SK-N-DZ (cell line): ENCODE results near the gene HHIPL1.
A peak's percentile ranks its signal among the peaks of the same experiment; 100 is the strongest.

Experiments
- DNase-seq: peaks from one replicate; pipeline ENCODE4 v3.0.0-alpha.2; 2015; ENCODE audit warnings: low spot score

The HHIPL1 gene

DNA sequence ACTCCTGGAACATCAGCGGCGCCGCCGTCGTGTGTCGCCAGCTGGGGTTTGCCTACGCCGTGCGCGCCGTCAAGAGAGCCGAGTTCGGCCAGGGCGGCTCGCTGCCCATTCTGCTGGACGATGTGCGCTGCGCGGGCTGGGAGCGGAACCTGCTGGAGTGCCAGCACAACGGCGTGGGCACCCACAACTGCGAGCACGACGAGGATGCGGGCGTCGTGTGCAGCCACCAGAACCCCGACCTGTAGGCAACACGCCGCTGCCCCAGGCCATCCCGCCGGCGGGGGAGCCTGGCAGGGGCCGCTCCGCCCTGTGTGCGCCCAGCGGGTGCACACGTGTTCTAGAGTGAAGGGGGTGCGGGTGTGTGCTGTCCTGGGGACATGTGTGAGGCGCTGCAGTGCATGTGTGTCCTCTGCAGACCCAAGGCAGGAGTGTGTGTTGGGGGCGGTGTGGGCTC lies 30.5 kb downstream of the HHIPL1 start:
- DNase-seq: no peak

DNA sequence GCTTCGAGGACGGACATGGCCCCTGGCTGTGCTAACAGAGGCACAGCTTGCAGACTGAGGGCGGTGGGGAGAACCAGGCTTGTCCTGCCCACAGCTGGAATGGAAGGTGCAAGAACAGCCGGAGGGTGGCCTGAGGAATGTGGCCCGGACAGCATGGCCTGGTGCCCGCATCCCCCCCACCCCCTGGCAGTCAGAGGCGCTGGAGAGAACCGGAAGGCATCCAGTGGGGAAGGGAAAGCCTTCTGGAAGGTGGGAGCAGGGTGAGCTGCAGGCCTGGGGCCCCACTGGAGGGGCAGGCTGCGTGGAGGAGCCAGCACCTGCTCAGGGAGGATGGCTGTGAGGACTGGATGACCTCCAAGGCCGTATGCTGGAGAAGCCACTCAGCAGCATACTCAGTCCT lies 31.0 kb downstream of the HHIPL1 start:
- DNase-seq: no peak

DNA sequence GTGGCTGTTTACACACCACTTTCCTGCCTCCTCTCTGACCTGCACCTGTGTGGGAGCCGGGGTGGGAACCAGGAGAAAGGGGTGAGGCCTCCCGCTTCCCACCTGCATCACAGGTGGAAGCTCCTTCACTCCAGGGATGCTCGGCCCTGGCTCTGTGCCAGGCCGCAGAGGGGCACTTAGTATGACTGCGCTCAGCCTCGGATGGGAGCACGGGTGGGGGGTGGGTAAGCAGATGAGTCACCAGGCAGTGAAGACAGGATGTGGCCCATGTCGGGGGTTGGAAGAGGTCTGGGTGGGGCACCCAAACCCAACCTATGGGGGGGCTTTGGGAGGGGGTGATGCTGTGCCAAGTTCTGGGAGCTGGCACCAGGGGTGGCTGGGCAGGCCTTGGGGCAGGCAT lies 31.7 kb downstream of the HHIPL1 start:
- DNase-seq: no peak

DNA sequence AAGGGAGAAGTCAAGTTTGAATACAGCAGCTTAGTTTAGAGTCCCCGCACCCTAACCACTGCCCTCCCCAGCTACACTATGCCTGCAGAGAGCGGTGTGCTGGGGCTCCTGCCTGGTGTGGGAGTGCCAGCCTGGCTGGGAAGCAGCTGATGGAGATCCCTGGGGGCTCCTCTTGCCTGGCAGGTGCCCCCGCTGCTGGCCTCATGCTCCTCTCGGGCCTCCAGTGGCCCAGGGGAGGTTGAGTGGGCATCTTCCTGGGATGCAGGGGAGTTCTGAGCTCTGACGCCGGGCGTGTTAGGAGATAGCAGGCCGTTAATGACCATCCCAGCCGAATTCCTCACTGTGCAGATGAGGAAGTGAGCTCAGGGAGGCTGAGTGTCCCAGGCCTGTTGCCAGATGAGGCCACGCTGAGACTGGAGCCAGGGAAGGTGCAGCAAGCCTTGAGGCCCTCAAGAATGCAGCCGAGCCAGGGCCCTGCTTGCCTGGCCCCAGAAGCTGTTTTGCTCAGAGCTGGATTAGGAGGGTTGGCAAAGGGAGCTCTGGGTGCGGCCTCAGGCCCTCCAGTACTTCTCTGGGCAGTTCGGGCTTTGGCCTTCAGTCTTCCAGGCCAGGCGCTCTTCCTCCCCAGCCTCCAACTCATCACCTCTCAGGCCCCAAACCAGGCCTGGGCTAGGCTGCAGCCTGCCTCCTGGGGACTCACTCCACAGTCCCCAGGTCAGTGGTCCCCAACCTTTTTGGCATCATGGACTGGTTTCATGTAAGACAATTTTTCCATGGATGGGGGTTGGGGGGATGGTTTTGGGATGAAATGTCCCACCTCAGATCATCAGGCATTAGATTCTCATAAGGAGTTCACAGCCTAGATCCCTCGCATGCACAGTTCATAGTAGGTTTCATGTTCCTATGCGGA lies 32.6 kb downstream of the HHIPL1 start:
- DNase-seq: no peak

DNA sequence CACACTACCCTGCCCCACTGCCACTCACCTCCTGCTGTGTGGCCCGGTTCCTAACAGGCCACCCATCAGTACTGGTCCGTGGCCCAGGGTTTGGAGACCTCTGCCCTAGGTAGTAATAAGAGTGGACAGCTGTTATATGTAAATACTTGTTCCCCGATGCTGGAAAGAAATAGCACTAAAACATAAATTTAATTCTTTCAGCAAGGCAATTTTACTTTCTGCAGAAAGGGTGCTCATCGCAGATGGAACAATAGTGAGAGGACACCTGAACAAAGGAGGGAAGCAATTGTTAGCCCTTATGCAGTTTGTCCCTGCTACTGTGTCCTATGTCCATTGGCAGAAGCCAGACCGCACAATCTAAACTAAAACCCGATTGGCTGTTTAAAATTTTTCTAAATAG lies 33.3 kb downstream of the HHIPL1 start:
- no peak for DNase-seq

DNA sequence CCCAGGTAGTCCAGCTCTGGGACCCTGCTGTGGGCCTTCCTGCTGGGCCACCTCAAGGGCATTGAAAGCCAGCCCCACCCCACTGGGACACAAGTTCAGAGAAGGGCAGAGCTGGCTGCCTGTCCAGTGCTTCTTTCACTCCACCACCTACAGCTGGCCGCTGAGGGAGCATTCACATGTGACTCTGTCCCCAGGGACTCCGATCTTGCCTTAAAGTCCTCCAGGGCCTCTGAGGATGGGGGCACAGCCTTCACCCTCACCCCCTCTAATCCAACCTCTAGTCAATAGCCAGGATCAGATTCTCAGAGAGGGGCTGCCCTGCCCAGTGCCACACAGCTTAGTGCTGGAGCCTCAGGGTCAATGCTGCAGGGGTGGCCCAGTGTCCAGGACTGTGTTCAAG lies 34.2 kb downstream of the HHIPL1 start:
- DNase-seq: no peak

DNA sequence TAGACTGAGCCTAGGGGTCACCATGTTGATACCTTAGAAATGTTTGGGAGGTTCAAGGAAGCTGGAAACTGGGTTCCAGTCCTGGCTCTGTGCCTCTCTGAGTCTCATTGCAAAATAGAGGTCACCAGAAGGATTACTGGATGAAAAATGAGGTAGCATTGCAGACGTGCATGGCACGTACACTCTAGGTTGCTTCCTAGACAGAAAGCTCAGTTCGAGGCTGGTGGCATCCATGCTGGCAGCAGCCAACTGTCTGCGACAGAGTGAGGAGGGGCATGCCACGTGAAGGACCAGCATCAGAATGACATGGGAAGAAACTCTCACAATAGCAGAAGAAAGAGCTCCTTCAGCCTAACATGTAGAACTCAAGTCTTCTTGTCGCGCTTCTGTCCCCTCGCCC lies 34.6 kb downstream of the HHIPL1 start:
- no peak for DNase-seq

DNA sequence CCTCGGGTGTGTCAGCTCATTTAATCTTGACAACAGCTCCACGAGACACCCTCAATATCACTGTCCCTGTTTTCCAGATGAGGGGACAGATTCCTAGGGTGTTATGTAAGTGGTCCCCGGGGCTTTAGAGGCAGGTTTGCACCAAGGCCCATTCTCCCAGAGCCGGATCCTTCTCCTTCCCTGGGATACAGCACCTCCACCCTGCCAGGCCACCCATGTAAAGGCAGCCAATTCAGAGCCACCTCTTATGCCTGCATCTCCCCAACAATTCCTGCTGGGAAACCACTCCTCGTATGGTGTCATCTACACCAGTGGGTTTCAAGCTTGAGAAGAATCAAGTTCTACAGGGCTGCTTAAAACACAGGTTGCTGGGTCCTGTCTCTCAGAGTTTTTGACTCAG lies 35.1 kb downstream of the HHIPL1 start:
- DNase-seq: no peak

DNA sequence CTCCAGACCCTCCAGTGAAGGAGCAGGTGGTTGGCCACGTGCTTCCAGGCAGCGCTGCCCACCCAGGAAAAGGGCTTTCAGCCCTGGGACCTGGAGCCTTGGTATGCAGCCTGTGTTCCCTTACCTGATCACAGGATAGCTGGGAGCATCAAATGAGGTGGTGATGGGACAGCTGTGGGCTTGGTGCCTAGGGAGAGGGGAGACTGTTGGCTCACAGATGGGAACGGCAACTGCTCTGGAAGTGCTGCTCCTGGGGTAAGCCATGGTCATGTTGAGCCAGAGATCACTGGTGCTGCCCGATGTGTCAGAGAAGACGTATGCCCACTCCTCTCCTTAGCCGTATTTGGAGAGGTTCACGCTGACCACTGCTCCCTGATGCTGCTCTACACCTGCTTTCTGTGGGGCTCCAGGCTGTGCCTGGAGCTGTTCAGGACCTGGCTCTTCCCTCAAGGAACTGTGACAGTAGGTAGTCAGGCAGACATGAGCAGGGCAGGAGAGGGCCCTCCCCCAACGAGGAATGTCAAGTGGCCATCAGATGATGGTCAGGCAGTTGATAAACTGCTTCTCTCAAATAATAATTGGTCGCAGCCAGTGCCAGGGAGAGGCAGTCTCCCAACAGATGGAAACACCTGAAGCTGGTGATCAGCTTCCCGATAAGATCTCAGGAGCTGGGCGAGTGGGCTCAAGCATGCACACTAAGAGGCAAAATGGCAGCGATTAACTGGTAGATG lies 36.3 kb downstream of the HHIPL1 start:
- DNase-seq: no peak

DNA sequence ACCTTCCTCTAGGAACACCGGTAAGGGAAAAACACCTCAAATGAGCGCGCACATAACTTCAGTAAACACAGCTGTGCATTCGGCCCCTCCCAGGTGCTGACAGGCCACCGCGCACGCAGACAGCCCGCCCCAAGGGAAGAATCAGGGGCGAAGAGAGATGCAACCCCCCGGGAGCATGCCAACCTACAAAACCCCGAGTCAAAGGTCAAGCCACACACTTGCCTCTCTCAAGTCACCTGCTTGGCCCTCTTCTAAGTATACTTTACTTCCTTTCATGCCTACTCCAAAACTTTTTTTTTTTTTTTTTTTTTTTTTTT lies 36.9 kb downstream of the HHIPL1 start:
- DNase-seq: no peak

DNA sequence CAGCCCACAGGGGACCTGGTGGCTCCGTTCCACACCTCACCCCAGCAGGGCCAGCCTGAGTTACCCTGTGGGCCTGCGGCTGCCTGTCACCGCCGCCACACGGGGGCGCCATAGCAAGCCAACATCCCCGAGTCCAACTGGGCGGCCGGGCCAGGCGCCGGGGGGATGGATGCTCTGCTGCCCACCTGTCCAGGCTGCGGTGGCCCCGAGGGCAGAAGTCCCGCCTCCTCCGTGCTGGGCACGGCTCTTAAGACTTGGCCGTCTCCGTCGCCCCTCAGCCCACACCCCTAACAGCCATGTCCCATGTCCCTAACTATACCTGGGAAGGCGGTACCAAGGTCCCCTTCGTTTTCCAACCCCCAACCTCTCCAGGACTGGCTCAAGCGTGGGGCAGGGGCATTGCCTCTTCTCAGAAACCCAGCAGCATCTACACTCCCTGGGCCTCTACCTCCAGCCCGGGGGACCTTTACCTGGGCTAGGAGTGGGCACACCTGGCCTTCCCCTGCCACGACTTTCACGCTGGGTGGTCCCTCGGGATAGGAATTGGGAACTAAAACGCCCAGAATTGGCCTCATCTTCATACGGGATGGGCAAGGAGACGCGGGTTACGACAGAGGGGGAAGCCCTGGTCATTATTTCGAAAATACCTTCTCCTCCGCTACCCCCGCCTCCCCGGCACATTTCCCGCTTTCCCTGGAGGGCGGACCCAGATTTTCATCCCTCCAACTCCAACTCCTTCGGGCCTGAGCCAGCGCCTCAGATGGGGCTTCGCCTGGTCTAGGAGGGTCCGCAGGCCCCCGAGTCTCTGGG lies 38.1 kb downstream of the HHIPL1 start:
- DNase-seq: peak; percentile 53

DNA sequence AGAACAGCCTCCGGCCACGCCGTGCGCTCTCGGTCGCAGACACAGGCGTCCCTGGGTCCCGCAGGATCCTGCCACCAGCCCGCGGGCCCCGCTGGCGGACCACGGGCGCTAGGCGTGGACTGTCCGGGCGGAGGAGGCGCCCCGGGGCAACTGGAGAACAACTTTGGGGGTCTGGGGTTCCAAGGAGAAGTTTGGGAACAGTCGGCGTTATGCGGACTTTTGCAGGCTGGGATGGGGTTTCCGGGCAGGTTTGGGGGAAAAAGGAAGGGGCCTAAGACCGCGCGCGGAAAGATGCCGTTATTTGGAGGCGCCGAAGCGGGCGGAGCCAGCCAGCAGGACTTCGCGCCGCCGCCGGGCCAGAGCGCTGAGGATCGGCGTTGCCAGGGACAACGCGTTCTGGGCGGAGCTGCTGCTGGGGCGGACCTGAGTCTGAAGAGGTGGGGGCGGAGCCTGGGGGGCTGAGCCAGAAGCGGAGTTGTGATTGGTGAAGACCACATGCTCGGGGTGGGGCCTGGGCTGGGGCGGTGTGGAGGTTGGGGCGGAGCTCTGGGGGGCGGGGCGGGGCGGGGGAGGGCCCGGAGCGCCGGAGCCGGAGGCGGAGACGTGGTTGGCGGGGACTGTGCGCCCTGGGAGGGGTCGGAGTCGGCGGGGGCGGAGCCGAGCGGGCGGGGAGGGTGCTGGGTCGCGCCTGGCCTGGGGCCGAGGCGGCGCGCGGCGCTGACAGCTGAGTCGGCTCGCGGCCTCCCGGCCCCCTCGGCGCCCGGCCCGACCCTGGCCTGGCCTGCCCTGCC lies 38.9 kb downstream of the HHIPL1 start, which contains the start of gene CYP46A1:
Gene CYP46A1, plus strand, starts transcription at position 680 of the 791 bp plus-strand sequence. CDS start 120 bp downstream, outside the sequence.
- peak; percentile 89 for DNase-seq

DNA sequence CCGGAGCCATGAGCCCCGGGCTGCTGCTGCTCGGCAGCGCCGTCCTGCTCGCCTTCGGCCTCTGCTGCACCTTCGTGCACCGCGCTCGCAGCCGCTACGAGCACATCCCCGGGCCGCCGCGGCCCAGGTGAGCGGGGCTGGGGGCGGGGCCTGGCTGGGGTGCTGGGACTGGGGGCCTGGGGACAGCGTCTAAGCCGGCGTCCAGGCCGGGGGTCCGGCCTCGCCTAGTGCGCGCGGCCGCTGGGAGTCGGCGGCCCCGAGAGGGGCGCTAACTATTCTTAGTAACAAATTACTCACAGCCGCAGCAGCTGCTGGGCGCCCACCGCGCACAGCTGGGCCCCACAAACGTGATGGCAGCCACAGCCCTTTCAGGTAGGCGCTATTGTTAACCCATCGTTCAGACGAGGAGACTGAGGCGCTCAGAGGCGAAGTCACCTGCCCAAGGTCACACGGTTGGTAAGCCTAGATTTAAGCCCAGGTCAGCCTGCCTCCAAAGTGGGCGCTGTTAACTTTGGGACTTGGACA lies 39.5 kb downstream of the HHIPL1 start:
- no peak for DNase-seq

DNA sequence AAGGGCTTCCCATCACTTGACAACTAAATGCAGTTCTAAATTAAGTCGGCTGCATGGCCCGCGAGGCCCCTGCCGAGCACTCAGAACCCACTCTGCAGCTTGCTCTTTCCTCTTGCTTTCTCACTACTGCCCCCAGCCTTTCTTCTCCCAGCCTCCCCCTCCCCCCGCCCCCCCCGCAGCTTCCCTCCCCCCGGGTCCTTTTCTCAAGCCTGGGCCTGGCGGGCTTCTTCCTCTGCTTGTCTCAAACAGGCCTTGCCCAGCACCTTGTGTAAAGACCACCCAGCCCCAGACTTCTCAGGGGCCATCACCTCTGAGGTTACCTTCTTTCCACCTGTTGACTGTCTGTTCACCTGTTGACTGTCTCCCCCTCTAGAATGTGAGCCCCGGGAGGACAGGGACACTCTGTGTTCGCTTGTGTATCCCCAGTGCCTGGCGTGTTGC lies 40.2 kb downstream of the HHIPL1 start:
- DNase-seq: no peak

DNA sequence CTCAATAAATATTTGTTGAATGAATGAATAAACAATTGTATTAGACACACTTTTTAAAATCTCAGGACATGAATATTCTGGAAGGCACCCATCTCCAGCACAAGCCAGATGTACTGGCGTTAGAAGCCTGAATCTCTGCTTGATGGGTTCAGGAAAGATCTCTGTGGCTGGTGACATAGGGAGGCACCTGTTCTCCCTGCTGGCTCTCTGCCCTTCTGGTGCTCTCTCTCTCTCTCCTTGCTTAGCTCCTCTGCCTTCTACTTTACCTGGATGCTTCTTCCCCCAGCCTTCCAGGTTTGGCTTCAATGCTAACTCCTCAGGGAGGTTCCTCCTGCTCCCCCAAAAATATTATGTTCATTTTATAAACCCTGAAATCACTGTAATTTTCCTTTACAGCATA lies 40.7 kb downstream of the HHIPL1 start:
- DNase-seq: no peak

DNA sequence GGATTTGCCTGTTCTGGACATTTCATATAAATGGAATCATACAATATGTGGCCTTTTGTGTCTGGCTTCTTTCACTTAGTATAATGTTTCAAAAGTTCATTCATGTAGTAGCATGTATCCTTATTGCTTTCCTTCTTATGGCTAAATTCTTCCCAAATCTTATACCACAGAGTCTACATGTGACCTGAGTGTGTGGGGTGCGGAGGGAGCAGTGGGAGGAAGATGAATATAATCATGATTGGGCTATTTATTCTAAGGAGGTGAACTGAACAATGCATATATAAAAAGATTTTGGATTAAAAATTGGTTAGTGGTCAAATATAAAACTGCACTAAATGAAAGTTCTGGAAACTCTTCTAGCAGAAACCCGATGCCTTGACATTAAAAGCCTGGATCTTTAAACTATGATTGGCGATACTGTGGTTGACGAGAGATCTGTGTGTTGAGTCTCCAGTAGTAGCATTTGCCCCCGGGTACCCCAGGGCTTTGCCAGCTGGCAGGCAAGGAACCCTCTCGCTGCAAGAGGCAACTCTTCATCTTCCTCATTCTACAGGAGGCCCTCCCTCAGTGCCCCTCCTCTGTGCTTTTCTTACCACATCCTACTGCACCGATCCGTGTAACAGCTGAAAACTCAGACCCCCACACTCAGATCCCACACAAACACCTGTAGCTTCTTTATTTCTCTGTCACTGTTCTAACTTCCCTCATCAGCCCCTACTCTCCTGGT lies 41.8 kb downstream of the HHIPL1 start:
- DNase-seq: no peak

DNA sequence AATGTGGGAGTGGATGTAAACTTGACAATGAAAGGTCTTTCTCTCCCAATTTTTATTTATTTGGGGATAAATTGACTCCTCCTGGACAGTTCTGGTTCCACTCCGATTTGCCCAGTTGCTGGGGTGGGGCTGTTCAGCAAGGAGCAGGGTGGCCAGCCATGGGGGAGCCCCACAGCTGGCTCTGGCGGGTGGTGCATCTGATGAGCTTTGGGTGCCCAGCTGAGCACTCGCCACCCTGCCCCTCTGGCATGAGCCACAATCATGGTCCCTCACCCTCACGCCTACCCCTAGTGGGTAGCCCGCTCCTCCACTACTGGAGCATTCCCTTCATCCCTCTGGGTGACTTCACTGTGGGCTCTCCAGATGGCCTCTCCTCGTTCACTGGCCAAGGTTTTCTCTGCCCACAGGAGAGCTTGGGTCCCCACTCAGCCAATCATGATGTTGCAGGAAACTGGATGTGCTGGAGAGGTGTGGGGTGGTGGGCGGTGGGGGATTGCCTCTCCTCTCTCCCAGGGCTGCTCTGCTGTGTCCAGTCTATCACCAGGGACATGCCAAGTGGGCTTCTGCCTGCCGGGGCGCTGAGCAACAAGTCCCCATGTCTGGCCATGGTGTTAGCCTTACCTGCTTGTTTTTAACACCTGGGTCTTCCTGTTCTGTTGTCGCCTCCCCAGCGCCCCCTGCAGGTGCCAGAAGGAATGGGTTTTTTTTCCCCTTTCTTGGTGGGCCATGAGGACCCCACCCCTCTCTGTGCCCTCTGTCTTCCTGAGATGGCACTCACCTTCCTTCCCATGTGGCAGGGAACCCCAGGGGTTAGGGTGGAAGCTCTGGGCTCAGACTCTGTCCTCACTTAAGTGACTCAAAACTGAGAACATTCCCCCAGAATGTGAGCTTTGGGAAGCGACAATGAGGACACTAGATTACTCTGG lies 42.6 kb downstream of the HHIPL1 start:
- DNase-seq: no peak

DNA sequence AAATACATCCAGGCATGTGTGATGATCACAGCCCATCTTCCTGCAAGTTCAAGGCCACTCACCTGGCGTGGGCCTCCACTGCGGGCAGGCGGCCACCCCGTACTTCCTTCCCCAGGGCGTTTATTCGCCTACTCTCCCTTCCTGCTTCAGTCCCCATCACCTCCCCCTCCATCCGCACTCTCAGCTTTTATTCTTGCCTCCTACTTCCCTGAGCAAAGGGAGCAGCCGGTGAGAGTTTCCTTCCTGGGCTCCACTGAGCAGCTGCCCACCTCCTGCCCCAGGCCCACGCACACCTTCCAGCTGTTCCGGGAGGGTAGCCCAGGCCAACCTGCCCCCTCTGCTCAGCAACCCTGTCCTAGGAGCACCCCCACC lies 43.3 kb downstream of the HHIPL1 start:
- DNase-seq: no peak

DNA sequence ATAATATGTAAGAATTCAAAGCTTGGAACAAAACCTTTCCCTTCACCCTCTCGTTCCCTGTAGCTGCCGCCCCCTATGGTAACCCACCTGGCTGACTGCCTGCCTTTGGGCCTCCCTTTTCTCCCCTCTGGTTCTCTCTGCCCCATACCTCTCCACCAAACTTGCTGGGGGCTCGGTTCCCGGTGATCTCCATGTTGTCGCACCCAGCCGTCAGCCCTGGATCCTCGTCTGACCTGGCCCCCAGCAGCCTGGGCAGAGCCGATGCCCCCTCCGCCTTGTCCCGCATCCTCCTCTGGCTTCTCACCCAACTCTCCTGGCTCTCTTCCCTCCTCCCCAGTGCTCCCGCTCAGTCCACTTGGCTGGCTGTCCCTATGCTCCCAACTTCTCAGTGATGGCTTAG lies 43.7 kb downstream of the HHIPL1 start:
- DNase-seq: no peak
